Measurements from ENCODE around the gene RGL1.

DNA sequence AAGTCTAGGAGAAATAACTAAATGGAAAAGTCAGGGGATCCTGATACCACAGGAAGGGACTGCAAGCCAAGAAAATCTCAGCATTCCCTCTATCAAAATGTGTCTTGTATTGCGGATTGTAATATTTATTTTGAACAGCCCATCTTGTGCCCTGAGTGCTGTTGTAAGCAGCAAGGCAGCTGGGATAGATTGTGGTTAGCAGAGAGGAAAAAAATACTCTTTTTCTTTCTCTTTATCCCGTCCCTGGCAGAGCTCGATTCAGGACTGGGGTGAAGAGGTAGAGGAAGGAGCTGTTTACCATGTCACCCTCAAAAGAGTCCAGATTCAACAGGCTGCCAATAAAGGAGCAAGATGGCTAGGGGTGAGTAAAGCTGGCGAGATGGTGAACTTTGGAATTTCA, 1.2 kb downstream of the RGL1 start:
- no peak for TF ChIP-seq POLR2A (IDR thresholded peaks at IDR 0.05; ENCODE audit: low read length)
- TF ChIP-seq GATA1 (IDR thresholded peaks at IDR 0.05; ENCODE audit: low read depth, low read length) = no peak

All from erythroblast (primary cell).